SK-N-SH (cell line): ENCODE results near the gene CCT6A. TPM values are rescaled to one million over a fixed set of nuclear protein-coding genes. Genes with fewer than 3 reads are reported as not detected.

Source experiments
- CTCF ChIA-PET: fragments of 300-600, 350-600 bp; formaldehyde crosslinking; extraction: SDS; loops from one replicate; lab custom pipeline; 2021; lab: Yijun Ruan, JAX
- POLR2A ChIA-PET: fragments of 350-600 bp; sonication (Branson Sonifier 250); formaldehyde crosslinking; extraction: SDS; loops from one replicate; lab custom pipeline; 2020; ENCODE audit warnings: antibody characterized with exemption, inconsistent platforms; lab: Yijun Ruan, JAX
- DNase-seq: peaks from one replicate; pipeline ENCODE4 v3.0.0; 2012
- H2AFZ ChIP-seq: fragments of 200-600 bp; sonication (generic); 2 replicates; pipeline ENCODE4 v1.8.1; 2016; ENCODE audit warnings: antibody characterized with exemption, mild to moderate bottlenecking, low read depth
- H3F3A ChIP-seq: fragments of 200-600 bp; sonication (generic); replicated peaks from 2 replicates; pipeline ENCODE3; 2016; ENCODE audit warnings: antibody characterized with exemption, mild to moderate bottlenecking; ENCODE audit not compliant: insufficient read depth
- H3K27ac ChIP-seq, 2 experiments: fragments of 200-500 bp in 1 of 2; fragments of 200-600 bp in 1 of 2; sonication (Bioruptor generic) in 1 of 2; sonication (generic), shearing (Covaris generic) in 1 of 2; 2 replicates each; pipeline versions ENCODE4 v1.5.1 to v1.6.1; 2014 to 2016; ENCODE audit warnings: low read depth in 2 of 2, inconsistent platforms in 1 of 2, low read length in 1 of 2, mild to moderate bottlenecking in 1 of 2, mixed read lengths in 1 of 2
- H3K27me3 ChIP-seq: fragments of 200-600 bp; sonication (generic), shearing (Covaris generic); 2 replicates; pipeline ENCODE4 v1.6.1; 2016; ENCODE audit warnings: mixed run types; ENCODE audit not compliant: insufficient read depth
- H3K36me3 ChIP-seq, 2 experiments: fragments of 200-500 bp in 1 of 2; fragments of 200-600 bp in 1 of 2; sonication (Bioruptor generic) in 1 of 2; sonication (generic) in 1 of 2; replicated peaks in 1 of 2; 2 replicates each; pipeline versions ENCODE3 to v1.5.1; 2014 to 2016; ENCODE audit warnings: low read length in 1 of 2, mild to moderate bottlenecking in 1 of 2; ENCODE audit not compliant: insufficient read depth in 2 of 2, control insufficient read depth in 1 of 2
- H3K4me1 ChIP-seq, 2 experiments: fragments of 200-500 bp in 1 of 2; fragments of 200-600 bp in 1 of 2; sonication (Bioruptor generic) in 1 of 2; sonication (generic), shearing (Covaris generic) in 1 of 2; 2 replicates each; pipeline versions ENCODE4 v1.5.1 to v1.6.1; 2014 to 2016; ENCODE audit warnings: low read depth in 1 of 2, low read length in 1 of 2, mixed run types in 1 of 2; ENCODE audit not compliant: insufficient read depth in 2 of 2, control insufficient read depth in 1 of 2
- H3K4me2 ChIP-seq: fragments of 200-600 bp; sonication (generic), shearing (Covaris generic); 2 replicates; pipeline ENCODE4 v1.6.1; 2017; ENCODE audit warnings: mixed run types
- H3K4me3 ChIP-seq, 2 experiments: fragments of 200-500 bp in 1 of 2; fragments of 200-600 bp in 1 of 2; sonication (Bioruptor generic) in 1 of 2; sonication (generic), shearing (Covaris generic) in 1 of 2; 2 replicates each; pipeline versions ENCODE4 v1.5.1 to v1.8.1; 2014 to 2016; ENCODE audit warnings: low read depth in 2 of 2, inconsistent platforms in 1 of 2, low read length in 1 of 2, mild to moderate bottlenecking in 1 of 2, mixed read lengths in 1 of 2, moderate library complexity in 1 of 2
- H3K79me2 ChIP-seq: fragments of 200-600 bp; sonication (generic); 2 replicates; pipeline ENCODE4 v1.8.1; 2017; ENCODE audit warnings: mild to moderate bottlenecking; ENCODE audit not compliant: insufficient read depth
- H3K9ac ChIP-seq: fragments of 200-600 bp; sonication (generic); 2 replicates; pipeline ENCODE4 v1.6.1; 2017; ENCODE audit warnings: mixed run types
- H3K9me2 ChIP-seq: fragments of 200-600 bp; sonication (generic); 2 replicates; pipeline ENCODE4 v1.6.1; 2017; ENCODE audit warnings: mixed run types
- H3K9me3 ChIP-seq: fragments of 200-600 bp; sonication (generic); 2 replicates; pipeline ENCODE4 v1.6.1; 2017; ENCODE audit warnings: mixed run types, mild to moderate bottlenecking, moderate library complexity
- H4K20me1 ChIP-seq: fragments of 200-600 bp; sonication (generic); 2 replicates; pipeline ENCODE4 v1.6.1; 2017; ENCODE audit warnings: mild to moderate bottlenecking, mixed run types; ENCODE audit not compliant: insufficient read depth
- EP300 ChIP-seq, 2 experiments: IDR thresholded peaks; 2 replicates each; pipeline versions ENCODE4 v1.4.0 to v1.6.1; 2012; ENCODE audit warnings: borderline replicate concordance in 1 of 2, low read depth in 1 of 2, low read length in 1 of 2
- EZH2phosphoT487 ChIP-seq: fragments of 200-600 bp; sonication (generic); IDR thresholded peaks from 2 replicates; pipeline ENCODE4 v1.6.1; 2017; ENCODE audit warnings: low read depth, mixed run types, mild to moderate bottlenecking, antibody characterized with exemption, moderate library complexity, borderline replicate concordance
- FOSL2 ChIP-seq: IDR thresholded peaks from 2 replicates; pipeline ENCODE4 v1.4.0; 2012; ENCODE audit warnings: low read depth, mild to moderate bottlenecking, moderate library complexity, borderline replicate concordance
- FOXM1 ChIP-seq: IDR thresholded peaks from 2 replicates; pipeline ENCODE4 v1.4.0; 2012; ENCODE audit warnings: low read depth, mild to moderate bottlenecking
- GABPA ChIP-seq: IDR thresholded peaks from 2 replicates; pipeline ENCODE4 v1.4.0; 2012; ENCODE audit warnings: low read depth, mild to moderate bottlenecking
- MXI1 ChIP-seq: IDR thresholded peaks from 2 replicates; pipeline ENCODE4 v1.6.1; 2012; ENCODE audit warnings: mild to moderate bottlenecking, low read depth, low read length, improper control_type of control experiment
- NFIC ChIP-seq: IDR thresholded peaks from 2 replicates; pipeline ENCODE4 v1.4.0; 2012; ENCODE audit warnings: borderline replicate concordance
- NRF1 ChIP-seq: IDR thresholded peaks from 2 replicates; pipeline ENCODE4 v1.6.1; 2012; ENCODE audit warnings: low read depth, mild to moderate bottlenecking, low read length
- RCOR1 ChIP-seq: fragments of 150-350 bp; IDR thresholded peaks from 2 replicates; pipeline ENCODE4 v1.6.1; 2017; ENCODE audit warnings: antibody characterized with exemption, low read length
- RFX5 ChIP-seq: IDR thresholded peaks from 2 replicates; pipeline ENCODE4 v1.6.1; 2012; ENCODE audit warnings: mild to moderate bottlenecking, improper control_type of control experiment, low read length
- SIN3A ChIP-seq: IDR thresholded peaks from 2 replicates; pipeline ENCODE4 v1.6.1; 2012; ENCODE audit warnings: low read depth, mild to moderate bottlenecking, low read length, moderate library complexity, borderline replicate concordance
- TEAD4 ChIP-seq: IDR thresholded peaks from 2 replicates; pipeline ENCODE4 v1.4.0; 2012; ENCODE audit warnings: mild to moderate bottlenecking, borderline replicate concordance; ENCODE audit not compliant: insufficient read depth
- WGBS: methylation state at CpG from one replicate; pipeline ENCODE4 v1.1.6; 2017; ENCODE audit warnings: low lambda C conversion rate; 5-methylcytosine and 5-hydroxymethylcytosine counted together
- polyA plus RNA-seq, 3 experiments: library from polyadenylated mRNA; depleted of rRNA; stranded (reverse); fragments of >200 nt; gene quantifications; 2 replicates each; pipeline ENCODE4 v1.2.3, GENCODE V29; 2012
- TF ChIP-seq, protein P1 (sequence below): IDR thresholded peaks from 2 replicates; pipeline ENCODE4; 2012
- TF ChIP-seq, protein P2 (sequence below): fragments of 200-600 bp; sonication (generic); IDR thresholded peaks from 2 replicates; pipeline ENCODE4 v1.6.1; 2017; ENCODE audit warnings: antibody characterized with exemption, mild to moderate bottlenecking, moderate library complexity
- TF ChIP-seq, protein P3 (sequence below): fragments of 150-350 bp; IDR thresholded peaks from 2 replicates; pipeline ENCODE4 v1.6.1; 2017; ENCODE audit warnings: antibody characterized with exemption, low read length, low read depth, borderline replicate concordance
- TF ChIP-seq, protein P4 (sequence below): fragments of 150-350 bp; IDR thresholded peaks from 2 replicates; pipeline ENCODE4 v1.6.1; 2016; ENCODE audit warnings: mild to moderate bottlenecking, low read depth, low read length
- TF ChIP-seq, protein P5 (sequence below): IDR thresholded peaks from 2 replicates; pipeline ENCODE4 v1.4.0; 2012; ENCODE audit warnings: low read depth, borderline replicate concordance
- TF ChIP-seq, protein P6 (sequence below): IDR thresholded peaks from 2 replicates; pipeline ENCODE4 v1.4.0; 2012; ENCODE audit warnings: low read depth

CCT6A gene
- polyA plus RNA-seq, 1 of the 3 experiments (the other 2 are of a cell fraction) = 221 TPM

DNA sequence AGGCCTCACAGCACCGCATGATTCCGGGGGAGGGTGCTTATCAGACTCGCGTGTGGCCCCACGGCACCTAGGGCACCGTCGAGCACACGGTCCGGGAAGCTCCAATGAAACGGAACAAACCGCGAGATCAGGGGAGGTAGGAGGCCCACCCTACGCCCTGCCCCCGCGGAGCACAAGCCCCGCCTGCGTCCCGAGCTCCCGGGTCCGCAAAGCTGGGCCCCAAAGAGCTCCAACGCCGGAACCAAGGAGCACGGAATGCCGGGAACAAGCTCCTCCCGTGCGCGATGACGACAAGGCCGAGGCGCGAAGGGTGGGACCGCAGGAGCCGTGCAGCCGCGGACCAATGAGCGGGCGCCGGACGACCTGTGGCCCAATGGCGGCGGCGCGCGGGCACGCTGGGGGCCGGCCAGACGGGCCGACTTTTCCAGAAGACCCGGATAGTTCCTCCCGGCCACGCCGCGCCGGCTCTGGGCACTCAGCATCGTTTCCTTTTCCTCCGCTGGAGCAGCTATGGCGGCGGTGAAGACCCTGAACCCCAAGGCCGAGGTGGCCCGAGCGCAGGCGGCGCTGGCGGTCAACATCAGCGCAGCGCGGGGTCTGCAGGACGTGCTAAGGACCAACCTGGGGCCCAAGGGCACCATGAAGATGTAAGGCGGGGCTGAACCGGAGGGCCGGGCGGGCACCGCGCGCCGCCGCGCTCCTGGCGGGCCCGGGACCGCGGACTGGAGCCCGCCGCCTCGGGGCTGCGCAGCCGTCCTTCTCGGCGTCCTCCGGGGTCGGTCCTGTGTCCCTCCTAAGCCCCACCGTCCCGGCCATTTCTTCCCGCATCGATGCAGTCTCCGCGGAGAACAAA is at the start of gene CCT6A, which contains the start of gene PSPH (continued):
- TF ChIP-seq, protein P1, sequence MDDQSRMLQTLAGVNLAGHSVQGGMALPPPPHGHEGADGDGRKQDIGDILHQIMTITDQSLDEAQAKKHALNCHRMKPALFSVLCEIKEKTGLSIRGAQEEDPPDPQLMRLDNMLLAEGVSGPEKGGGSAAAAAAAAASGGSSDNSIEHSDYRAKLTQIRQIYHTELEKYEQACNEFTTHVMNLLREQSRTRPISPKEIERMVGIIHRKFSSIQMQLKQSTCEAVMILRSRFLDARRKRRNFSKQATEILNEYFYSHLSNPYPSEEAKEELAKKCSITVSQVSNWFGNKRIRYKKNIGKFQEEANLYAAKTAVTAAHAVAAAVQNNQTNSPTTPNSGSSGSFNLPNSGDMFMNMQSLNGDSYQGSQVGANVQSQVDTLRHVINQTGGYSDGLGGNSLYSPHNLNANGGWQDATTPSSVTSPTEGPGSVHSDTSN = peak; percentile 3; the same call in 1 of the 2 replicates
- TF ChIP-seq EZH2phosphoT487 = no peak
- no peak for TF ChIP-seq NFIC
- TF ChIP-seq, protein P2, sequence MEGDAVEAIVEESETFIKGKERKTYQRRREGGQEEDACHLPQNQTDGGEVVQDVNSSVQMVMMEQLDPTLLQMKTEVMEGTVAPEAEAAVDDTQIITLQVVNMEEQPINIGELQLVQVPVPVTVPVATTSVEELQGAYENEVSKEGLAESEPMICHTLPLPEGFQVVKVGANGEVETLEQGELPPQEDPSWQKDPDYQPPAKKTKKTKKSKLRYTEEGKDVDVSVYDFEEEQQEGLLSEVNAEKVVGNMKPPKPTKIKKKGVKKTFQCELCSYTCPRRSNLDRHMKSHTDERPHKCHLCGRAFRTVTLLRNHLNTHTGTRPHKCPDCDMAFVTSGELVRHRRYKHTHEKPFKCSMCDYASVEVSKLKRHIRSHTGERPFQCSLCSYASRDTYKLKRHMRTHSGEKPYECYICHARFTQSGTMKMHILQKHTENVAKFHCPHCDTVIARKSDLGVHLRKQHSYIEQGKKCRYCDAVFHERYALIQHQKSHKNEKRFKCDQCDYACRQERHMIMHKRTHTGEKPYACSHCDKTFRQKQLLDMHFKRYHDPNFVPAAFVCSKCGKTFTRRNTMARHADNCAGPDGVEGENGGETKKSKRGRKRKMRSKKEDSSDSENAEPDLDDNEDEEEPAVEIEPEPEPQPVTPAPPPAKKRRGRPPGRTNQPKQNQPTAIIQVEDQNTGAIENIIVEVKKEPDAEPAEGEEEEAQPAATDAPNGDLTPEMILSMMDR = peak; percentile 8; the same call in 1 of the 2 replicates
- TF ChIP-seq, protein P3, sequence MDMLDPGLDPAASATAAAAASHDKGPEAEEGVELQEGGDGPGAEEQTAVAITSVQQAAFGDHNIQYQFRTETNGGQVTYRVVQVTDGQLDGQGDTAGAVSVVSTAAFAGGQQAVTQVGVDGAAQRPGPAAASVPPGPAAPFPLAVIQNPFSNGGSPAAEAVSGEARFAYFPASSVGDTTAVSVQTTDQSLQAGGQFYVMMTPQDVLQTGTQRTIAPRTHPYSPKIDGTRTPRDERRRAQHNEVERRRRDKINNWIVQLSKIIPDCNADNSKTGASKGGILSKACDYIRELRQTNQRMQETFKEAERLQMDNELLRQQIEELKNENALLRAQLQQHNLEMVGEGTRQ = no peak
- TF ChIP-seq, protein P4, sequence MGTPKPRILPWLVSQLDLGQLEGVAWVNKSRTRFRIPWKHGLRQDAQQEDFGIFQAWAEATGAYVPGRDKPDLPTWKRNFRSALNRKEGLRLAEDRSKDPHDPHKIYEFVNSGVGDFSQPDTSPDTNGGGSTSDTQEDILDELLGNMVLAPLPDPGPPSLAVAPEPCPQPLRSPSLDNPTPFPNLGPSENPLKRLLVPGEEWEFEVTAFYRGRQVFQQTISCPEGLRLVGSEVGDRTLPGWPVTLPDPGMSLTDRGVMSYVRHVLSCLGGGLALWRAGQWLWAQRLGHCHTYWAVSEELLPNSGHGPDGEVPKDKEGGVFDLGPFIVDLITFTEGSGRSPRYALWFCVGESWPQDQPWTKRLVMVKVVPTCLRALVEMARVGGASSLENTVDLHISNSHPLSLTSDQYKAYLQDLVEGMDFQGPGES = no peak; the same call in 1 of the 2 replicates
- no peak for TF ChIP-seq FOXM1
- peak; percentile 85 for TF ChIP-seq RFX5
- TF ChIP-seq MXI1 = peak; percentile 97

DNA sequence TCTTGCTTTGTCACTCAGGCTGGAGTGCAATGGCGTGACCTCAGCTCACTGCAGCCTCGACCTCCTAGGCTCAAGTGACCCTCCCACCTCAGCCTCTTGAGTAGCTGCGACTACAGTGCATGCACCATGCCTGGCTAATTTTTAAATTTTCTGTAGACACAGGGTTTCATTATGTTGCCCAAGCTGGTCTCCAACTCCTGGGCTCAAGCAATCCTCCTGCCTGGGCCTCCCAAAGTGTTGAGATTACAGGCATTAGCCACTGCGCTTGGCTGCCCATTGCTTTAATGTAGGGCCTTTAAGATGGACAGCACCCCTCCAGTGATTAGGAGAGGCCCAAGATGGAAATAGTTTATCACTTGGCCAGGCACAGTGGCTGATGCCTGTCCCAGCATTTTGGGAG is 47.8 kb upstream of the CCT6A start:
- POLR2A ChIA-PET = no interaction called here
- H3K79me2 ChIP-seq = no peaks in the 10 kb centered on the region
- H4K20me1 ChIP-seq = no peaks in the 10 kb centered on the region
- H3K27ac ChIP-seq = no peak overlapping the region
- H3K36me3 ChIP-seq = peaks cover 5 to 11% of the 10 kb centered on the region in 2 experiments
- TF ChIP-seq, protein P4 = no peak
- TF ChIP-seq RCOR1 (no peak), TEAD4 (no peak), RFX5 (no peak), EP300 (IDR thresholded peaks at IDR 0.05; ENCODE audit: borderline replicate concordance in 1 of 2, low read depth in 1 of 2, low read length in 1 of 2) (no peak), FOXM1 (no peak), SIN3A (no peak), FOSL2 (no peak), NRF1 (no peak), GABPA (no peak)
- TF ChIP-seq, protein P5, sequence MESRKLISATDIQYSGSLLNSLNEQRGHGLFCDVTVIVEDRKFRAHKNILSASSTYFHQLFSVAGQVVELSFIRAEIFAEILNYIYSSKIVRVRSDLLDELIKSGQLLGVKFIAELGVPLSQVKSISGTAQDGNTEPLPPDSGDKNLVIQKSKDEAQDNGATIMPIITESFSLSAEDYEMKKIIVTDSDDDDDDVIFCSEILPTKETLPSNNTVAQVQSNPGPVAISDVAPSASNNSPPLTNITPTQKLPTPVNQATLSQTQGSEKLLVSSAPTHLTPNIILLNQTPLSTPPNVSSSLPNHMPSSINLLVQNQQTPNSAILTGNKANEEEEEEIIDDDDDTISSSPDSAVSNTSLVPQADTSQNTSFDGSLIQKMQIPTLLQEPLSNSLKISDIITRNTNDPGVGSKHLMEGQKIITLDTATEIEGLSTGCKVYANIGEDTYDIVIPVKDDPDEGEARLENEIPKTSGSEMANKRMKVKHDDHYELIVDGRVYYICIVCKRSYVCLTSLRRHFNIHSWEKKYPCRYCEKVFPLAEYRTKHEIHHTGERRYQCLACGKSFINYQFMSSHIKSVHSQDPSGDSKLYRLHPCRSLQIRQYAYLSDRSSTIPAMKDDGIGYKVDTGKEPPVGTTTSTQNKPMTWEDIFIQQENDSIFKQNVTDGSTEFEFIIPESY = no peak
- TF ChIP-seq, protein P6, sequence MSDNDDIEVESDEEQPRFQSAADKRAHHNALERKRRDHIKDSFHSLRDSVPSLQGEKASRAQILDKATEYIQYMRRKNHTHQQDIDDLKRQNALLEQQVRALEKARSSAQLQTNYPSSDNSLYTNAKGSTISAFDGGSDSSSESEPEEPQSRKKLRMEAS = no peak
- H3K4me1 ChIP-seq = no peaks in the 10 kb centered on the region
- no peak for DNase-seq
- no peaks in the 10 kb centered on the region for H3K9me3 ChIP-seq
- peaks cover 6% of the 10 kb centered on the region for H3F3A ChIP-seq
- no peaks in the 10 kb centered on the region for H3K27me3 ChIP-seq
- H3K9ac ChIP-seq = no peak overlapping the region
- H3K4me2 ChIP-seq = no peak overlapping the region
- WGBS = 89% methylated on average over 4 of the region's 4 CpGs
- no peak overlapping the region for H2AFZ ChIP-seq
- CTCF ChIA-PET = interaction anchor here (0.7 to 6.9 kb wide), 5 partner anchors 15 to 70 kb away, joined by 4 to 67 read pairs (median 4); no protein-coding TSS in a partner anchor
- H3K4me3 ChIP-seq = no peak overlapping the region
- no peaks in the 10 kb centered on the region for H3K9me2 ChIP-seq
